Fibroblast of pulmonary artery (primary cell): ENCODE data around the gene SDC3.

Experiments used
- DNase-seq: peaks from one replicate; pipeline ENCODE4 v3.0.0-alpha.2; 2010; ENCODE audit warnings: low read depth
- H3K4me3 ChIP-seq: replicated peaks from 2 replicates; pipeline ENCODE4 v1.5.1; 2011; ENCODE audit warnings: low read depth, mild to moderate bottlenecking, control low read depth, low read length, moderate library complexity
- TF ChIP-seq, protein P1 (sequence below): IDR thresholded peaks from 2 replicates; pipeline ENCODE4 v1.5.1; 2011; ENCODE audit warnings: mild to moderate bottlenecking, control low read depth, low read length, inconsistent platforms; ENCODE audit errors: missing control alignments

SDC3 gene

DNA sequence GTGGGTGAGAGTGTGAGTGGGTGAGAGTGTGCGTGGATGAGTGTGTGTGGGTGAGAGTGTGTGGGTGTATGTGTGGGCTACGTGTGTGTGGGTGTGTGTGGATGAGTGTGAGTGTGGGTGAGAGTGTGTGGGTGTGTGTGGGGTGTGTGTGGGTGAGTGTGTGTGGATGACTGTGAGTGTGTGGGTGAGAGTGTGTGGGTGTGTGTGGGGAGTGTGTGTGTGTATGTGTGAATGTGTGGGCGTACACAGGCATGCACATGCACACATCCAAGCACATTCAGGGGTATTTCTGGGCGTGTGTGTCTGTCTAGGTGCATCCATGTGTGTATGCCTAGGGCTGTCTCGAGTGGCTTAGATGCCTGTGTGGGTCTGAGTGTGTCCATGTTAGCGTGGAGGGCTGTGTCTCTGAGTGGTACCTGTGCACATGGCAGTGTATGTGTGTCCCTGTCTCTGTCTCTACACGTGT, 14.0 kb downstream of the SDC3 start:
- no peak for DNase-seq
- TF ChIP-seq, protein P1, sequence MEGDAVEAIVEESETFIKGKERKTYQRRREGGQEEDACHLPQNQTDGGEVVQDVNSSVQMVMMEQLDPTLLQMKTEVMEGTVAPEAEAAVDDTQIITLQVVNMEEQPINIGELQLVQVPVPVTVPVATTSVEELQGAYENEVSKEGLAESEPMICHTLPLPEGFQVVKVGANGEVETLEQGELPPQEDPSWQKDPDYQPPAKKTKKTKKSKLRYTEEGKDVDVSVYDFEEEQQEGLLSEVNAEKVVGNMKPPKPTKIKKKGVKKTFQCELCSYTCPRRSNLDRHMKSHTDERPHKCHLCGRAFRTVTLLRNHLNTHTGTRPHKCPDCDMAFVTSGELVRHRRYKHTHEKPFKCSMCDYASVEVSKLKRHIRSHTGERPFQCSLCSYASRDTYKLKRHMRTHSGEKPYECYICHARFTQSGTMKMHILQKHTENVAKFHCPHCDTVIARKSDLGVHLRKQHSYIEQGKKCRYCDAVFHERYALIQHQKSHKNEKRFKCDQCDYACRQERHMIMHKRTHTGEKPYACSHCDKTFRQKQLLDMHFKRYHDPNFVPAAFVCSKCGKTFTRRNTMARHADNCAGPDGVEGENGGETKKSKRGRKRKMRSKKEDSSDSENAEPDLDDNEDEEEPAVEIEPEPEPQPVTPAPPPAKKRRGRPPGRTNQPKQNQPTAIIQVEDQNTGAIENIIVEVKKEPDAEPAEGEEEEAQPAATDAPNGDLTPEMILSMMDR: no peak
- H3K4me3 ChIP-seq: no peak overlapping the region

DNA sequence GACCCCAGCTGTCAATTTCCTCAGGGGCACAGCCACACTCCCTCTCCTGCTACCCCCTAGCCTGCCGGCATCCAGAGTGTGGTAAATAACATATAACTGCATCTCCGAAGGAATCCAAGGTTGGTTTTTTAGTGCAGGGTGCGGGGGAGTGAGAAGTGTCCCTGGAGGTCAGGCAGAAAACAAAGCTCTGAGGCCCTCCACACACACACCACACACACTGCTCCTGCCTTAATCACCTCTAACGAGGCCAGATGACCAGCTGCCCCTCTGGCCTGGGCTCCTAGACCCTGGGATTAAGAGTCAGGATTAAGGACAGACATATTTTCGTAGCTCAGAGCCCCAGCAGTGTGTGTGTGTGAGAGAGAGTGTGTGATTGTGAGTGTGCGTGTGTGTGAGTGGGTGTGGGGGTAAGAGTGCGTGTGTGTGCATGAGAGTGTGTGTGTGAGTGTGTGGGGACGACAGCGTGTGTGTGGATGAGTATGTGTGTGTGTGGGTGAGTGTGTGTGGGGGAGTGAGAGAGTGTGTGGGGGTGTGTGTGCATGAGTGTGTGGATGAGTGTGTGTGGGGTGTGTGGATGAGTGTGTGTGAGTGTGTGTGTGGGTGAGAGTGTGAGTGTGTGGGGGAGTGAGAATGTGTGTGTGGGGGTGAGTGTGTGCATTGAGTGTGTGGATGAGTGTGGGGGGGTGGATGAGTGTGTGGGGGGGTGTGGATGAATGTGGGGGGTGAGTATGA, 14.6 kb downstream of the SDC3 start:
- no peak overlapping the region for H3K4me3 ChIP-seq
- DNase-seq: no peak
- TF ChIP-seq, protein P1: no peak

DNA sequence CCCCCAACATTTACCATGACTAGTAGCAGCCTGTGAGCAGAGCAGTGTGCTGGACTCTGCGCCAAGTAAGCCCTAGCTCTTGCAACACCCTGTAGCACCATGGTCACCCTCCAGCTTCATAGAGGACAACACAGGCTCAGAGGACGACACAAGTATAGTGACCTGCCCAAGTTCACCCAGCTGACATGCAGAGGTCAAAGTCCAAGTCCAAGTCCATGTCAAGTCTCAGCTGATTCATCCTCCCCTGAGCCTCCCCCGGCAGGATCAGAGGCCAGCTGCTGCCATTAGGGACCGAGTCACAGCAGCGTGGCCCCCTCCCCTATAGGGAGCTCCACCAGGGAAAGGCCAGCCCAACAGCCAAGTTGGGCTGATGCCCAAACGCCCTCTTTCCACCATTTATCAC, 15.9 kb downstream of the SDC3 start:
- H3K4me3 ChIP-seq: no peak overlapping the region
- DNase-seq: no peak
- TF ChIP-seq, protein P1: no peak

DNA sequence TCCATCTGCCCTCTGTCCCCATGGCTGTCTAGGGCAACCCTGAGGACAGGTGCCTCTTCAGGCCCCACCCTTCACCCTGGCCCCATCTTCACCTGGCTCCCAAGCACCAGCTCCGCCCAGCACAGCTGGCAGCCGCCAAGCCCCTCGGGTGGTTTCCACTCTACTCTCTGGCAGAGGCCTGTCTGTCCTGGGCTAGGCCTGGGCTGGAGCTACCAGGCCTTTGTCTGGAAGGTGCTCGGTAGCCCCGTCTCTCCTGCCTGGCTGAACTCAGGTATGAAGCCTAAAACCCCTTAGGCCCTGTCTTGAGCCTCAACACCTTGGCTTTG, 17.4 kb downstream of the SDC3 start:
- no peak overlapping the region for H3K4me3 ChIP-seq
- TF ChIP-seq, protein P1: no peak
- no peak for DNase-seq

DNA sequence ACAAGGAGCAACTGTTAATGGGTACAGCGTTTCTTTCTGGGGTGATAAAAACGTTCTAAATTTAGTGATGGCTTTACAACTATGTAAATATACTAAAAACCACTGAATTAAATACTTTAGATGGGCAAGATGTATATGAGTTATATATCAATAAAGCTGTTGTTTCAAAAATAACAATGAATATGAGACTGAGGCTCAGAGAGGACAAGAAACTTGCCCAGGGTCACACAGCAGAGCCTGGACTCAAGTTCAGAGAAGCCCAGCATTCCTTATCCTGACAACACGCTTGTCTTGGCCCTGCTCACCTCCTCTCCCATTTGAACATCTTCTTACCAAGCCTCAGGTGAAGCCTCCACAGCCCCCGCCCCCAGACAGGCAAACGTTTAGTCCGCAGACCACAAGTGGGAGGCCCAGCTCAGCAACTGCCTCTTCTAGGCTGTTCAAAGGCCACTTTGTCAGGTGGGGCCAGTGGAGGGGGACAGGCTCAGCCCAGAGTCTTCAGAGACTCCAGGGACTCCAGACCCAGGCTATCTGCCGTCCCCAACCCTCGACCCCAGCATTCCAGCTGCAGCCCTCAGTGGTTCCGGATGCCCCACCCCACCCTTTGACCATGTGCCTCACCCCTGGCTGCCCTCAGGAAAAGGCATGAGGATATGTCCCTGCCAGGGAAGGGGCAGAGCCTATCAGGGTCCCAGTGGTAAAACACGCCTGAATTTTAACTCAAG, 17.9 kb downstream of the SDC3 start:
- no peak for DNase-seq
- TF ChIP-seq, protein P1: no peak
- no peak overlapping the region for H3K4me3 ChIP-seq

DNA sequence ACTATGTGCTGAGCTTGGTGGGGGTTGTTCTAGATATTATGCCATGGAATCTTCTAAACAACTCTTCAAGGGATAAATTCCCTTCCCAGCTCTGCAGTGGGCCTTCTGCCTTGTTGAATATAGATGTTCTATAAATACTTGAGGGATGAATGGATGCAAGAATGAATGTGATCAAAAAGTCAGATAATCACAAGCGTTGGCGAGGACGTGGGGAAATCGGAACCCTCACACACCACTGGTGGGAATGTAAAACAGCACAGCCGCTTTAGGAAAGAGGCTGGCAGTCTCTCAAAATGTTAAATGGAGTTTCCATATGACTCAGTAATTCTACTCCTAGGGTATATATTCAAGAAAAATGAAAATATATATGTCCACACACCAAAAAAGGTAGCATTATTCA, 19.0 kb downstream of the SDC3 start:
- DNase-seq: no peak
- H3K4me3 ChIP-seq: no peak overlapping the region
- TF ChIP-seq, protein P1: no peak
